GM18505 (cell line): ENCODE results near the gene PPP1R3C.

ENCODE experiments used
- ATAC-seq: cut with Tn5 transposase; IDR thresholded peaks from one replicate; pipeline ENCODE4 v1.9.1; 2021; ENCODE audit not compliant: unreplicated experiment
- POLR2A ChIP-seq: IDR thresholded peaks from 4 replicates; pipeline ENCODE4 v1.6.1; 2011; ENCODE audit warnings: borderline replicate concordance; ENCODE audit not compliant: insufficient read depth, insufficient read length; ENCODE audit errors: extremely low read depth

PPP1R3C gene

DNA sequence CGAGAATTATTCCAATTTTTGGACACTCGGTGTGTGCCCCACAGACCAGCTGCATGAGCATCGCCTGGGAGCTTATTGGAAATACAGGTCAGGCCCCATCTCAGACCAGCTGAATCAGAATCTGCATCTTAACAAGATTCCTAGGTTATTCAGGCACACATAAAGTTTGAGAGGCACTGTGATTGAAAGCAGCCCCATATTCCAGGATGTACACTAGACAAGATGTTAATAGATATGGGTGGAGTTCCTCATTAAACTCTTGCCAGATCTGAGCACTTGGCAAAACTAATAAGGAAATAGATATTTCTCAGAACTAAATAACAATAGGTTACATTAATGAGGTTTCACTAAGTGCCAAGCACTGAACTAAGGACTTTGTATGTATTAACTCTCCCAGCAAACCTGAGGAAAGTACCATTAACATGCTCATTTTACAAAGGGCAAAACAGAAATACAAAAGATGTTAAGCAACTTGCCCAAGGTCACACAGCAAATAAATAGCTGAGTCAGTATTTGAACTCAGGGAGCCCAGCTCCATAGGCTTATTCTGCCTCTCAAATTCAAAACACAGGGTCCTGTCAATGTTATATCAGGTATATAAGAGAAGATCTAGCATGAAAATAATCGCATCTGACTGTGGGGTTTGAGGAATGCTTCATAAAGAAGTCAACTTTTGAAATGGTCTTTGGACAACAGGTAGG, 29.9 kb downstream of the PPP1R3C start:
- ATAC-seq: no peak
- no peak for TF ChIP-seq POLR2A

DNA sequence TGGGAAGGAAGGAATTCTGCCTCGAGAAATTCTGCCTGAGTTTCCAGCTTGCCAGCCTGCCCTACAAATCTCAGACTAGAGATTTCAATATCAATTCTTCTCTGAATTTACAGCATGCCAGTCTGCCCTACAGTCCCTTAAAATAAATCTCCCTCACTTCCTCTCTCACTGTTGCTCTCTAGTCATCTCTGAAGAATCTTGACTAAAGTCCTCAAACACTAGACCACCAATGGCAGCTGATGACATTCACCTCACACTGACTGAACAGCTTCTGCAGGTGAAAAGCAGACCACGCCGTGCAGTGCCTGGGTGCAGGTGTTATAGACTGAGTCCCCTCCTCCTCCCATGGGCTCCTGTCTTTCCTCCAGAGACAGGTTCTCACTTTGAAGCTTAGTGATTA, 30.4 kb downstream of the PPP1R3C start:
- no peak for TF ChIP-seq POLR2A
- ATAC-seq: no peak

- no peak for TF ChIP-seq POLR2A
- ATAC-seq: no peak
Observed at GRCh38 chr10:91601212-91601611, 31.7 kb downstream of the PPP1R3C start.

DNA sequence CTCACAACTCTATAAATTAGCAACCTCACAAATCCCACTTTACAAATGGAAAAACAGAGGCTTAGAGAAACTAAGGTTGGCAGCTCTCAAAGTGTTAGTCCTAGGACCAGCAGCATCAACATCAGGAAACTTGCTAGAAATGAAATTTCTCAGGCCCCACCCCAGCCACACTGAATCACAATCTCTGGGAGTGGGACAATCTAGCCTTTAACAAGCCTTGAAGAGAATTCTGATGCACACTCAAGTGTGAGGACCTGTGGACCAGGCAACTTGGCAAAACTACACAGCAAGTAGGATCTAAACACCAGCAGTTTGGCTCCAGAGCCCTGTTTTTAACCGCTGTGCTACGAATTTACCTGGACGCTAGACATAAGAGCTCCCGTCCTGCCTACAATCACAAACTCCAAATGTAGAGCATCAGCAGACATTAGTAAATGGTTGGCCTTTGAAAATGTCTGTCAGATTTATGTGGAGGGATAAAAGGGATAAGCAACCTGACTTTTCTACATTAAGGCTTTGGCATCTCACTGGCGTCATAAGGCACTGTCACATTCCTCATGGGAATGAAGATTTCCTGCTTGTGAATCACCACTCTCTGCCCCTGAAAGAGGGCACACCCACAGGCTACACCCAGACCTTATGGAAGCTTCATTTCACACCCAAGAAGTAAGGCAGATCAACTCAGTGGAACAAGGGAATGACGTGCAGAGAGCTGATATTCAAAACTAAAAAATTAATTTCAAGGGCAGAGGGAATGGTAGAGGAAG, 34.5 kb downstream of the PPP1R3C start:
- TF ChIP-seq POLR2A: no peak
- no peak for ATAC-seq

DNA sequence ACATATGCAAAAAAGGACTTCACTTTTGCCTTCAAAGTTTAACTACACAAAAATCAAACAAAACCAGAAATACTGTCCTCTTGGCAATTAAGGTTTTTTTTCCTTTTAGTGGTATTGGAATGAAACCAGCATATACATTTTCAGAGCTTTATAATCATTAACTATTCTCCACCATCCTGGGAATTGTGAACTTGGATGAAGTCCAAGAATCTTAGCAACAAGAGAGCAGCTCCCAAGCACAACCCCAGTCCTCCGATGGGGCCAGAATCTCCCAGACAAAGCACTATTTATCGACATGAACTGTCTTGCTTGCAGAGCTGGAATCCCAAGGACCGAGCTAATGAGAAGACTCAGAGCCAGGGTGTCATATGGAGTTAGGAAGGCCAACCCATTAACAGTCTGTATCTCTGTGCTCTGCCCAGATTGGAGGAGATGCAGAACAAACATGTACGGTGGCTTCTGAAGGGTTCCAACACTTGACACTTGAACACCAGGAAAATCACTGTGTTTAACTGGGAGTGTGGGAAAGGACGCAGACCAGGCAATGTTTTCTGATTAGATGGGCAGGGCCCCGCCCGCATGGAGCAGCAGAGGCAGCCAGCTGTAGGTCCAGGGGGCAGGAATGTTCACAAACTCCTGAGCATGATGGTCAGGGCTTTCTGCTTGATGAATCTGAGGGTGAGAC, 35.5 kb downstream of the PPP1R3C start:
- no peak for TF ChIP-seq POLR2A
- no peak for ATAC-seq

DNA sequence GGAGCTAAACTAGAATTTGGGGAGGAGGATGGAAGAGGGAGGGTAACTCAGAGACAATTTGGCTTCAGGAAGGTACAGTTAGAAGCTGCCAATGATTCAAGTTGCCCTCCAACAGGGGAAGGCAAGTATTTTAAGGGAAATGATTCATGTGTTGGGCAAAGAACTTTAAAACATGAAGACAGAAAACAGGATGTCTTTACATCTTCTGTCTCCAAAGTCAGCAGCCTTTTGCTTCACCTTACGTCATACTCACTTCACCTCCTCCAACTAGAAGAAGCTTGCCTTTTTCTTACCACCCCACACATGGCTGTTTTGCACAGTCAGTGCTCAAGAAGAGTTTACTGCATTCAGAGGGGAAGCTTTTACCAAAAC, 36.1 kb downstream of the PPP1R3C start:
- no peak for ATAC-seq
- TF ChIP-seq POLR2A: no peak

- ATAC-seq: no peak
- TF ChIP-seq POLR2A: no peak
Observed at GRCh38 chr10:91593834-91594233, 39.0 kb downstream of the PPP1R3C start.

- ATAC-seq: no peak
- TF ChIP-seq POLR2A: no peak
Observed at GRCh38 chr10:91593366-91593765, 39.5 kb downstream of the PPP1R3C start.

- TF ChIP-seq POLR2A: no peak
- ATAC-seq: no peak
Observed at GRCh38 chr10:91592266-91592975, 40.5 kb downstream of the PPP1R3C start.

DNA sequence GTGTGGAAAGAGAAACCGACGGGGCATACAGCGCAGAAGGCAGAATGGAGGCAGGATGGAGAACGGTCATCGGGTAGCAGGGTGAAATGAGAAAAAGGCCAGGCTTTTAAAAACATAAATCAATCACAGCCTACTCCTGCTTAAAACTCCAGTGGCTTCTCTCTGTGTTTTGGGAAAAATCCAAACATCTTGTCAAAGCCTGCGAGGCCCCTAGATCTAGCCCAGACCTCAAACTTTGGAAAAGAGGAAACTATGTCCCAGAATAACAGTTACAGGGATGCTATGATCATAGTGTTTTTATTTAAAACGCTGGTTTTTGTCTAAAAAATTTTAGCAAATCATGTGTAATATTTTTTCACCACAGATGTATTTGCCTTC, 41.1 kb downstream of the PPP1R3C start:
- no peak for ATAC-seq
- no peak for TF ChIP-seq POLR2A

- no peak for ATAC-seq
Observed at GRCh38 chr10:91590904-91591796, 41.7 kb downstream of the PPP1R3C start.

DNA sequence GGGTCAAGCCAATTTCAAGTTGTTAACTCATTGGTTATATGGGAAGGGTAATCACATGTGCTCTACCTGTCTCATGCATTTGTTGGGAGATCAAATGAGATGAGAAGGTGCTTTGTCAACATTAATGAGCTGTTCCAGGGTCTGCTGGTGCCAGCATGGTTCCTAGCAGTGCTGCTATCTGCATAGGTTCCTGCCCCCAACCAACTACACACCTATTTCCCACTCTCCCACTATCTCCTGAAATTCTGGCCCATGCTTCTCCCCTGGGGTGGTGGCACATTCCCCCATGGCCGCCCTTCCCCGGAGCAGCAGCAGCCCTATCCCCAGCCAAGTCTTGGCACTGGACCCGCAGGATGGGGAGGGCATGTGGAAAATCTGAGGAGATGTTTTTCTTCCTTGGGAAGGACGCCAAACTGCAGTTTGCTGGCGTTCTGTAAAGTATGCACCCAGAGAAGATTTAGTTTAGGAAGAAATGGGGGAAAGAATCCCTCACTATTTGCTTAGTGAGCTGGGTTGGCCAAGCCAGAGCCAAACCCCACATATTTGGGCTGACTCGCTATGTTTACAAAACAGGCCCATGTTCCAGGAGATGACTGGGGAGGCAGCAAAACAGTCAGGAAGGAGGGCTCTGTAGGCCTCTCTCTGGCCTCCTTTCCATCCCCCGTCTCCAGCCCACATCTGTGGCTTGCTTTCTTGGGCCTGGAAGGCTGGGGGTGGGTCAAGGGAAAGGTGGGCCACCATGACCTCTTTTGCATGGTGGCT, 42.5 kb downstream of the PPP1R3C start:
- ATAC-seq: no peak

More at GRCh38 chr10:91590904-91591796, 41.7 kb downstream of the PPP1R3C start:
- TF ChIP-seq POLR2A: no peak

More for the DNA sequence above, 42.5 kb downstream of the PPP1R3C start:
- TF ChIP-seq POLR2A: no peak
